Measurements from ENCODE around the gene STARD13.

GRCh38 chr13:33262062-33262487, 23.5 kb downstream of the STARD13 start:
- TF ChIP-seq CTCF (optimal IDR thresholded peaks at IDR 0.05 in 1 of 3, IDR thresholded peaks at IDR 0.05 in 1 of 3, conservative IDR thresholded peaks at IDR 0.05 in 1 of 3; ENCODE audit: extremely low read depth in 1 of 3, insufficient read depth in 2 of 3, low read length in 3 of 3): peak in 1 of 3 experiments; percentile 29
- TF ChIP-seq EZH2 (IDR thresholded peaks at IDR 0.05; ENCODE audit: low read length): no peak
